CD4-positive, alpha-beta memory T cell (primary cell): ENCODE data around the gene MSANTD4. TPM values are rescaled to one million over a fixed set of nuclear protein-coding genes. Genes with fewer than 3 reads are reported as not detected.
"Not testable (repeated sequence)": the region's sequence is repeated elsewhere in the genome, so short reads cannot be mapped to it uniquely, and the experiment has no call there.

Experiments used
- CTCF ChIA-PET: fragments of 350-600 bp; sonication (Branson Sonifier 250); formaldehyde crosslinking; loops from one replicate; lab custom pipeline; 2021; ENCODE audit warnings: inconsistent platforms; ENCODE audit not compliant: partially characterized antibody; lab: Charles Lee
- POLR2A ChIA-PET: fragments of 350-600 bp; sonication (Branson Sonifier 250); formaldehyde crosslinking; loops from one replicate; lab custom pipeline; 2021; ENCODE audit not compliant: partially characterized antibody; lab: Charles Lee
- DNase-seq, 5 donors: peaks; one replicate each; pipeline versions ENCODE4 v3.0.0 to v3.0.0-alpha.2; 2020 to 2022; ENCODE audit warnings: mixed read lengths in 1 of 5
- H3K27ac ChIP-seq: one replicate; pipeline ENCODE4 v1.7.0; 2013; ENCODE audit warnings: low read depth, low read length
- H3K27me3 ChIP-seq: 2 replicates; pipeline ENCODE4 v1.7.0; 2013; ENCODE audit warnings: mild to moderate bottlenecking, low read length, moderate library complexity; ENCODE audit not compliant: insufficient read depth
- H3K36me3 ChIP-seq: 2 replicates; pipeline ENCODE4 v1.7.0; 2013; ENCODE audit warnings: mild to moderate bottlenecking, low read length, moderate library complexity; ENCODE audit not compliant: insufficient read depth
- H3K4me1 ChIP-seq: 2 replicates; pipeline ENCODE4 v1.7.0; 2013; ENCODE audit warnings: mild to moderate bottlenecking, low read length, moderate library complexity; ENCODE audit not compliant: insufficient read depth
- H3K4me3 ChIP-seq, 2 donors: one replicate each; pipeline ENCODE4 v1.7.0; 2013; ENCODE audit warnings: low read length in 2 of 2, mild to moderate bottlenecking in 1 of 2
- H3K9me3 ChIP-seq, 2 donors: one replicate each; pipeline ENCODE4 v1.7.0; 2013; ENCODE audit warnings: low read length in 2 of 2, control low read depth in 1 of 2; ENCODE audit not compliant: control insufficient read depth in 1 of 2
- H3K27ac Mint-ChIP-seq, 7 donors: one replicate each; pipeline ENCODE4 v1.8.0; 2020 to 2021; ENCODE audit warnings: mixed read lengths in 7 of 7, mild to moderate bottlenecking in 6 of 7, inconsistent platforms in 3 of 7, moderate library complexity in 3 of 7
- H3K27me3 Mint-ChIP-seq, 2 donors: one replicate each; pipeline ENCODE4 v1.8.0; 2020 to 2021; ENCODE audit warnings: mixed read lengths in 2 of 2
- H3K36me3 Mint-ChIP-seq, 2 donors: one replicate each; pipeline ENCODE4 v1.8.0; 2020 to 2021; ENCODE audit warnings: mixed read lengths in 2 of 2, inconsistent platforms in 1 of 2, mild to moderate bottlenecking in 1 of 2
- H3K4me1 Mint-ChIP-seq, 4 donors: one replicate each; pipeline ENCODE4 v1.8.0; 2020 to 2021; ENCODE audit warnings: mixed read lengths in 4 of 4, mild to moderate bottlenecking in 1 of 4
- H3K4me3 Mint-ChIP-seq, 8 donors: one replicate each; pipeline ENCODE4 v1.8.0; 2020 to 2021; ENCODE audit warnings: mixed read lengths in 8 of 8, mild to moderate bottlenecking in 7 of 8, moderate library complexity in 6 of 8, inconsistent platforms in 3 of 8
- H3K9me3 Mint-ChIP-seq, 8 donors: one replicate each; pipeline ENCODE4 v1.8.0; 2020 to 2021; ENCODE audit warnings: mixed read lengths in 8 of 8, mild to moderate bottlenecking in 5 of 8, inconsistent platforms in 3 of 8, moderate library complexity in 1 of 8
- intact Hi-C: fragments of 100-400 bp; cut with micrococcal nuclease; formaldehyde crosslinking; loops from one replicate; pipeline ENCODE4 v1.15.1; 2023
- polyA plus RNA-seq, 2 donors: library from polyadenylated mRNA; unstranded; fragments of 300-500 nt; fragmentation: Illumina TruSeq; gene quantifications; one replicate each; pipeline ENCODE4 v1.2.3, GENCODE V29; 2021
- total RNA-seq, 2 experiments: library from RNA; stranded (reverse); gene quantifications; one replicate each; pipeline ENCODE4 v1.2.3, GENCODE V29; 2021

The MSANTD4 gene
- total and polyA plus RNA-seq, 4 experiments from 2014 or later, result 6.3 to 24.7 (median 16.0) TPM

DNA sequence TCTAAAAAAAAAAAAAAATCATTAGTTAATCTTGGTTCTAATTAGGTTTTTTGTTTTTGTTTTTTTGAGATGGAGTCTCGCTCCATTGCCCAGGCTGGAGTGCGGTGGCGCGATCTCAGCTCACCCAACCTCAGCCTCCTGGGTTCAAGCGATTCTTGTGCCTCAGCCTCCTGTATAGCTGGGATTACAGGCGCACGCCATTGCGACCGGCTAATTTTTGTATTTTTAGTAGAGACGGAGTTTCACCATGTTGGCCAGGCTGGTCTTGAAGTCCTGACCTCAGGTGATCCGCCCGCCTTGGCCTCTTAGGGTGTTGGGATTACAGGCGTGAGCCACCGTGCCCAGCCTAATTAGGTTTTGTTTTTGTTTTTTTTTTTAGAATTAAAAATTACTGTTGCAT is 36.3 kb upstream of the MSANTD4 start:
- DNase-seq, POLR2A ChIA-PET: not testable (repeated sequence)

DNA sequence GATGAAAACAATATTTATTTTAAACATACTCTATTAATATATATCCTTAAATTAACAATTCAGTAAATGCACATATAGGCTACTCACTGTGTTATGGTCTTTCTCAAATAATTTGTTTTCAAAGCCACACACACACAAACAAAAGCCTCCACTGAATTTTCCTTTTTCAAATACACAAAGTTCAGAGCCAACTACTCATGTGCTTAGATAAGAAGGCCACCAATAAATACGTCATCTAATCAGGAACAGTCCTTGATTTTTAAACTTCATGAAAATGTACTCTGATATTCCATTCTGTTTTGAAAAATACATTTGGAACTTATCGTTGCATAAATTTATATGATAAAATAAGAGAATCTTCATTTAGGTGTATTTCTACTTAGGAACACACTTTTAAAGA is 29.1 kb upstream of the MSANTD4 start:
- no peaks in the 10 kb centered on the region for H3K9me3 Mint-ChIP-seq
- no peaks in the 10 kb centered on the region for H3K4me1 Mint-ChIP-seq
- Histone ChIP-seq H3K27me3 (no peaks in the 10 kb centered on the region), H3K27ac (no peak overlapping the region), H3K36me3 (no peaks in the 10 kb centered on the region), H3K4me3 (no peak overlapping the region), H3K9me3 (no peaks in the 10 kb centered on the region), H3K4me1 (no peaks in the 10 kb centered on the region)
- ChIA-PET CTCF (no interaction called here), POLR2A (no interaction called here)
- H3K27me3 Mint-ChIP-seq, result no peaks in the 10 kb centered on the region
- intact Hi-C loops, result no loop called here
- peaks cover 6 to 10% of the 10 kb centered on the region in 2 donors for H3K36me3 Mint-ChIP-seq
- DNase-seq, result no peak
- H3K27ac Mint-ChIP-seq, result no peak overlapping the region
- no peak overlapping the region for H3K4me3 Mint-ChIP-seq

More for the DNA sequence above, 36.3 kb upstream of the MSANTD4 start:
- H3K4me3 Mint-ChIP-seq, H3K27me3 ChIP-seq, H3K36me3 ChIP-seq, intact Hi-C loops, H3K27ac Mint-ChIP-seq, H3K27ac ChIP-seq, H3K27me3 Mint-ChIP-seq, H3K4me1 ChIP-seq, H3K9me3 ChIP-seq, H3K4me3 ChIP-seq, H3K9me3 Mint-ChIP-seq: not testable (repeated sequence)
- CTCF ChIA-PET, result interaction anchor here (1.1 kb wide), 1 partner anchor 9 kb away, joined by 3 read pairs; no protein-coding TSS in a partner anchor
- peaks cover 0 to 13% (median 4%) of the 10 kb centered on the region in 4 donors for H3K4me1 Mint-ChIP-seq
- H3K36me3 Mint-ChIP-seq, result peaks cover 21 to 44% of the 10 kb centered on the region in 2 donors

- no peak overlapping the region for H3K27ac Mint-ChIP-seq
- no peaks in the 10 kb centered on the region for H3K9me3 ChIP-seq
- H3K36me3 ChIP-seq, result no peaks in the 10 kb centered on the region
- no peak overlapping the region for H3K4me3 Mint-ChIP-seq
- no peak overlapping the region for H3K27ac ChIP-seq
- CTCF ChIA-PET, result interaction anchor here (1.2 kb wide), 1 partner anchor 8 kb away, joined by 3 read pairs; no protein-coding TSS in a partner anchor
- no peaks in the 10 kb centered on the region for H3K9me3 Mint-ChIP-seq
- no peaks in the 10 kb centered on the region for H3K4me1 ChIP-seq
- intact Hi-C loops, result no loop called here
- no peak overlapping the region for H3K4me3 ChIP-seq
- DNase-seq, result no peak
- peaks cover 0 to 2% of the 10 kb centered on the region in 2 donors for H3K27me3 Mint-ChIP-seq
- peaks cover 4 to 10% of the 10 kb centered on the region in 2 donors for H3K36me3 Mint-ChIP-seq
- no peaks in the 10 kb centered on the region for H3K4me1 Mint-ChIP-seq
- POLR2A ChIA-PET, result no interaction called here
- no peaks in the 10 kb centered on the region for H3K27me3 ChIP-seq
Observed at GRCh38 chr11:106049727-106050476, 27.9 kb upstream of the MSANTD4 start.

DNA sequence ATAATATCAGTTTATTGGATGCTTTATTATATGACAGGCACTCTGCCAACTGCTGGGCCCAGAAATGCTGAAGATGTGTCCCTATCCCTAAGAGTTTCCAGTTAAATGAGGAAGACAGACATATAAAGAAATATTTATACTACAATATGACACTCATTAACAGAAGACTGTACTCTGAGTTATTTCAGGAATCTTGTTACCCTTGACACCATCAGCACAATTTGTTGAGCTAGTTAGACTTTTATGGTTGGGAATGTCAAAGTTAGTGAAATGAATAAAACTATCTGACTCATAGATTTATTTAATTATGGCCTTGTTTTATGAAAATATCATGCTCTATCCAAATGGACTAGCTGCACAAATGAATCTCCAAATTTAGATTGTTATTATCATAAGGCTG is 25.6 kb upstream of the MSANTD4 start:
- Histone ChIP-seq H3K36me3 (no peaks in the 10 kb centered on the region), H3K4me1 (no peaks in the 10 kb centered on the region), H3K9me3 (no peaks in the 10 kb centered on the region), H3K27ac (no peak overlapping the region), H3K4me3 (no peak overlapping the region), H3K27me3 (no peaks in the 10 kb centered on the region)
- intact Hi-C loops, result no loop called here
- no peaks in the 10 kb centered on the region for H3K9me3 Mint-ChIP-seq
- no peak overlapping the region for H3K4me3 Mint-ChIP-seq
- H3K27me3 Mint-ChIP-seq, result peaks cover 2 to 4% of the 10 kb centered on the region in 2 donors
- no peak for DNase-seq
- CTCF ChIA-PET, result interaction anchor here (1.2 kb wide), 1 partner anchor 40 kb away, joined by 4 read pairs; no protein-coding TSS in a partner anchor
- POLR2A ChIA-PET, result no interaction called here
- no peak overlapping the region for H3K27ac Mint-ChIP-seq
- H3K36me3 Mint-ChIP-seq, result no peaks in the 10 kb centered on the region
- no peaks in the 10 kb centered on the region for H3K4me1 Mint-ChIP-seq

DNA sequence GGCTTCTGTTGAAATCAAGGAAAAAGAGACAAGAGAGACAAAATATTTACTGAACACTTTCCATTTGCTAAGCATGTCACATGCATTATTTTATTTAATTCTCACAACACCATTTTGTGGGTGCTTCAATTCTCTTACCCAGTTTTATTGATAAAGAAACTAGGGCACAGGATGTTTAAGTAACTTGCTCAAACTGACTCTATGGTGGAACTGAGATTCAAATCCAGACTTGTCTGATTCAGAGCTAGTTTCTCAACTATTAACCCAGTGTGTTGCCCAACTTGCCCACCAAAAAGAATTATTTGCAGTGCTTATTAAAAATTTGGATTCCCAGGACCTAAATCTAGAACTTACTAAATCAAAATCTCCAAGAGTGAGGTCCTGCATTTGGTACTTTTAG is 21.5 kb upstream of the MSANTD4 start:
- Mint-ChIP-seq H3K36me3 (no peaks in the 10 kb centered on the region), H3K9me3 (no peaks in the 10 kb centered on the region), H3K27me3 (peaks cover 5 to 6% of the 10 kb centered on the region in 2 donors), H3K4me3 (no peak overlapping the region), H3K27ac (no peak overlapping the region), H3K4me1 (no peaks in the 10 kb centered on the region)
- POLR2A ChIA-PET, result no interaction called here
- no peaks in the 10 kb centered on the region for H3K9me3 ChIP-seq
- H3K4me3 ChIP-seq, result no peak overlapping the region
- H3K36me3 ChIP-seq, result no peaks in the 10 kb centered on the region
- CTCF ChIA-PET, result no interaction called here
- H3K27ac ChIP-seq, result no peak overlapping the region
- intact Hi-C loops, result no loop called here
- H3K27me3 ChIP-seq, result no peaks in the 10 kb centered on the region
- H3K4me1 ChIP-seq, result no peaks in the 10 kb centered on the region
- no peak for DNase-seq

DNA sequence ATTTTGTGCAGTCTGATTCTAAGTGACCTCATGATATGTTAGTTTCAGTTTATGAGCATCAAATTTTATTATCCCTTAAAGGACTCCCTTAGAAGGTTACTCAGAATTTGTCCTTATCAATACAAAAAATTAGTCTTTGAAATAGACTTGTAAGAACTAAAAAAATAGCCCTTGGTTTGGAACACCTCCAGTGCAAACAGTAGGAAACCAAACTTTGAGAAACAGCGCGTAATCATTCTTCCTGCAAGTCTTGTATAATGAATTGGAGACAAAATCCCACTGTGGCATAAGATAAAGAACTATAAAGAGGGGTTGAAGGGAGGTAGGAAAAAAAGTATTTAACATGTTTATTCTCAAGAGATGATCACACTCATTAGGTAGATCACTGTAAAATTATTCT is 10.8 kb upstream of the MSANTD4 start:
- Histone ChIP-seq H3K36me3 (no peaks in the 10 kb centered on the region), H3K4me1 (no peaks in the 10 kb centered on the region), H3K9me3 (no peaks in the 10 kb centered on the region), H3K27ac (no peak overlapping the region), H3K4me3 (no peak overlapping the region), H3K27me3 (no peaks in the 10 kb centered on the region)
- H3K9me3 Mint-ChIP-seq, result peaks cover 0 to 2% (median 0%) of the 10 kb centered on the region in 8 donors
- intact Hi-C loops, result no loop called here
- CTCF ChIA-PET, result no interaction called here
- no peaks in the 10 kb centered on the region for H3K4me1 Mint-ChIP-seq
- H3K27me3 Mint-ChIP-seq, result peaks cover 20% of the 10 kb centered on the region in 2 donors
- no peak for DNase-seq
- no peak overlapping the region for H3K27ac Mint-ChIP-seq
- H3K36me3 Mint-ChIP-seq, result no peaks in the 10 kb centered on the region
- POLR2A ChIA-PET, result no interaction called here
- no peak overlapping the region for H3K4me3 Mint-ChIP-seq

- Histone ChIP-seq H3K36me3 (no peaks in the 10 kb centered on the region), H3K9me3 (no peaks in the 10 kb centered on the region), H3K27ac (no peak overlapping the region), H3K4me1 (no peaks in the 10 kb centered on the region), H3K4me3 (no peak overlapping the region), H3K27me3 (no peaks in the 10 kb centered on the region)
- H3K27me3 Mint-ChIP-seq, result peaks cover 18 to 24% of the 10 kb centered on the region in 2 donors
- peaks cover 0 to 7% (median 2%) of the 10 kb centered on the region in 8 donors for H3K9me3 Mint-ChIP-seq
- no peak overlapping the region for H3K27ac Mint-ChIP-seq
- CTCF ChIA-PET, result no interaction called here
- no peaks in the 10 kb centered on the region for H3K4me1 Mint-ChIP-seq
- DNase-seq, result no peak
- POLR2A ChIA-PET, result no interaction called here
- no peak overlapping the region for H3K4me3 Mint-ChIP-seq
- intact Hi-C loops, result no loop called here
- no peaks in the 10 kb centered on the region for H3K36me3 Mint-ChIP-seq
Observed at GRCh38 chr11:106031936-106032335, 9.9 kb upstream of the MSANTD4 start.
